HepG2 (cell line): ENCODE results near the gene AKAP12. TPM values are rescaled to one million over a fixed set of nuclear protein-coding genes. Genes with fewer than 3 reads are reported as not detected.

Experiments used
- ATAC-seq: fragments of 200-7000 bp; cut with Tn5 transposase; 3 replicates; pipeline ENCODE4 v1.9.1; 2020; ENCODE audit warnings: mild to moderate bottlenecking, moderate library complexity
- BruUV-seq: library from RNA; stranded (reverse); fragments of 400-500 nt; replicated peaks from 2 replicates; lab custom pipeline; 2021; lab: Mats Ljungman, UMichigan
- CTCF ChIA-PET: fragments of 300-600 bp; formaldehyde crosslinking; extraction: SDS; loops from one replicate; lab custom pipeline; 2021; ENCODE audit warnings: low total read pairs, inconsistent platforms, low intra/inter-chr PET ratio; lab: Yijun Ruan, JAX
- POLR2A ChIA-PET: fragments of 350-600 bp; sonication (Branson Sonifier 250); formaldehyde crosslinking; loops from one replicate; lab custom pipeline; 2020; ENCODE audit warnings: antibody characterized with exemption, inconsistent platforms; lab: Yijun Ruan, JAX
- DNase-seq: peaks from one replicate; pipeline ENCODE4 v3.0.0-alpha.2; 2015; ENCODE audit warnings: low spot score
- FAIRE-seq: peaks from 3 replicates; lab custom pipeline; 2011; peaks lifted over from hg19 to GRCh38; lab: Jason Lieb, UNC
- H2AFZ ChIP-seq: one replicate; pipeline ENCODE4 v1.6.1; 2011; ENCODE audit warnings: low read length, inconsistent platforms
- H3K27ac ChIP-seq: fragments of 300-600 bp; 3 replicates; pipeline ENCODE4 v1.8.0; 2011; ENCODE audit warnings: mixed run types, mild to moderate bottlenecking, mixed read lengths, low read length, inconsistent platforms; ENCODE audit not compliant: insufficient read depth; ENCODE audit errors: extremely low read length
- H3K27me3 ChIP-seq, 2 experiments: fragments of 200-600 bp in 1 of 2; 2 replicates in 1 of 2; 3 replicates in 1 of 2; pipeline versions ENCODE4 v1.6.0 to v1.8.0; 2011; ENCODE audit warnings: low read length in 2 of 2, mild to moderate bottlenecking in 2 of 2, moderate library complexity in 2 of 2, inconsistent platforms in 1 of 2; ENCODE audit not compliant: insufficient read depth in 2 of 2, control insufficient read depth in 1 of 2
- H3K36me3 ChIP-seq, 2 experiments: fragments of 200-600 bp in 1 of 2; replicated peaks in 1 of 2; 2 replicates in 1 of 2; 3 replicates in 1 of 2; pipeline versions ENCODE4 v1.5.1 to v1.8.0; 2011; ENCODE audit warnings: low read length in 2 of 2, inconsistent platforms in 1 of 2; ENCODE audit not compliant: insufficient read depth in 2 of 2, control insufficient read depth in 1 of 2
- H3K4me1 ChIP-seq: 2 replicates; pipeline ENCODE4 v1.5.1; 2012; ENCODE audit warnings: low read length, inconsistent platforms; ENCODE audit not compliant: insufficient read depth
- H3K4me2 ChIP-seq: 2 replicates; pipeline ENCODE4 v1.6.0; 2011; ENCODE audit warnings: low read depth, low read length, inconsistent platforms
- H3K4me3 ChIP-seq, 3 experiments: fragments of 200-600 bp in 1 of 3; sonication (generic), shearing (Covaris generic) in 1 of 3; replicated peaks in 1 of 3; 2 replicates each; pipeline ENCODE4 v1.5.1; 2011 to 2016; ENCODE audit warnings: low read length in 3 of 3, inconsistent platforms in 2 of 3, low read depth in 2 of 3, mild to moderate bottlenecking in 2 of 3, control low read depth in 1 of 3, mixed read lengths in 1 of 3; ENCODE audit not compliant: insufficient read depth in 1 of 3
- H3K79me2 ChIP-seq: one replicate; pipeline ENCODE4 v1.6.1; 2011; ENCODE audit warnings: low read length, inconsistent platforms; ENCODE audit not compliant: insufficient read depth
- H3K9ac ChIP-seq: 2 replicates; pipeline ENCODE4 v1.6.0; 2011; ENCODE audit warnings: mild to moderate bottlenecking, low read depth, low read length, inconsistent platforms; ENCODE audit not compliant: insufficient read depth
- H3K9me3 ChIP-seq: 2 replicates; pipeline ENCODE4 v1.5.1; 2012; ENCODE audit warnings: mild to moderate bottlenecking, low read length
- H4K20me1 ChIP-seq: 2 replicates; pipeline ENCODE4 v1.6.0; 2011; ENCODE audit warnings: inconsistent platforms, mild to moderate bottlenecking, low read length, moderate library complexity; ENCODE audit not compliant: insufficient read depth
- ARID3A ChIP-seq: IDR thresholded peaks from 2 replicates; pipeline ENCODE4 v1.6.1; 2012; ENCODE audit warnings: low read depth, low read length, improper control_type of control experiment
- CENPX ChIP-seq: sonication (generic); formaldehyde crosslinking; IDR thresholded peaks from 2 replicates; pipeline ENCODE4 v1.9.0; 2021; ENCODE audit warnings: mild to moderate bottlenecking, missing genetic modification reagents, moderate library complexity
- HNF1A ChIP-seq, 2 experiments: sonication (generic) in 1 of 2; formaldehyde crosslinking in 1 of 2; IDR thresholded peaks; 2 replicates each; pipeline versions ENCODE4 v1.4.0 to v1.6.1; 2016 to 2020; ENCODE audit warnings: borderline replicate concordance in 1 of 2, low read depth in 1 of 2, mild to moderate bottlenecking in 1 of 2, missing genetic modification reagents in 1 of 2
- MIXL1 ChIP-seq: IDR thresholded peaks from 2 replicates; pipeline ENCODE4 v1.6.1; 2016
- MXD3 ChIP-seq: IDR thresholded peaks from 2 replicates; pipeline ENCODE4 v1.6.1; 2016; ENCODE audit warnings: mild to moderate bottlenecking, missing biosample characterization, missing genetic modification reagents
- NR2F2 ChIP-seq: IDR thresholded peaks from 2 replicates; pipeline ENCODE4 v1.6.1; 2012; ENCODE audit warnings: low read depth, inconsistent platforms, borderline replicate concordance
- PCBP2 ChIP-seq: fragments of 200-400 bp; formaldehyde crosslinking; optimal IDR thresholded peaks from 2 replicates; pipeline ENCODE3; 2018; ENCODE audit warnings: low read length, low read depth; ENCODE audit not compliant: poor library complexity, severe bottlenecking
- POLR2G ChIP-seq: fragments of 200-400 bp; formaldehyde crosslinking; IDR thresholded peaks from 2 replicates; pipeline ENCODE4 v1.6.1; 2018; ENCODE audit warnings: mild to moderate bottlenecking, low read depth, low read length, moderate library complexity
- RBM22 ChIP-seq: fragments of 200-400 bp; formaldehyde crosslinking; optimal IDR thresholded peaks from 2 replicates; pipeline ENCODE3; 2017; ENCODE audit warnings: mild to moderate bottlenecking, low read length, moderate library complexity
- SIN3B ChIP-seq: fragments of 150-350 bp; IDR thresholded peaks from 2 replicates; pipeline ENCODE4 v1.6.1; 2014; ENCODE audit warnings: low read length
- SP140L ChIP-seq: sonication (generic); formaldehyde crosslinking; IDR thresholded peaks from 2 replicates; pipeline ENCODE4 v1.4.0; 2020; ENCODE audit warnings: missing genetic modification reagents, borderline replicate concordance
- ZFP37 ChIP-seq: sonication (generic); formaldehyde crosslinking; IDR thresholded peaks from 2 replicates; pipeline ENCODE4 v1.4.0; 2020; ENCODE audit warnings: missing genetic modification reagents, borderline replicate concordance
- ZNF296 ChIP-seq: sonication (generic); formaldehyde crosslinking; conservative IDR thresholded peaks from 2 replicates; pipeline ENCODE4 v1.5.0; 2020; ENCODE audit warnings: mild to moderate bottlenecking, missing genetic modification reagents
- WGBS: methylation state at CpG from one replicate; pipeline ENCODE4 v1.1.6; 2017; ENCODE audit warnings: low lambda C conversion rate; 5-methylcytosine and 5-hydroxymethylcytosine counted together
- in situ Hi-C: cut with HindIII; loops from 2 replicates; pipeline ENCODE4 v1.10.0; 2017; ENCODE audit warnings: low pct_unique_long_range_greater_than_20kb; ENCODE audit not compliant: extremely low pct_ligation_motif_present
- intact Hi-C: fragments of 100-400 bp; cut with micrococcal nuclease; formaldehyde crosslinking; loops from one replicate; pipeline ENCODE4 v1.10.0; 2022; ENCODE audit not compliant: unreplicated experiment
- polyA plus RNA-seq, 8 experiments: library from polyadenylated mRNA; depleted of rRNA in 3 of 8; stranded (reverse) in 7 of 8; unstranded in 1 of 8; fragments of >200 nt; fragmentation: Illumina TruSeq in 4 of 8; extraction: Trizol in 4 of 8; gene quantifications; 2 replicates each; pipeline versions ENCODE4 v1.2.1 to v1.2.3, GENCODE V29; 2011 to 2016; ENCODE audit warnings: low read depth in 4 of 8, missing spikeins in 1 of 8, mixed read lengths in 1 of 8; ENCODE audit not compliant: insufficient read depth in 1 of 8
- total RNA-seq, 5 experiments: library from RNA; depleted of rRNA; stranded (reverse); fragments of >200 nt; fragmentation: Illumina TruSeq; extraction: Trizol; gene quantifications; 2 replicates each; pipeline ENCODE4 v1.2.3, GENCODE V29; 2016; ENCODE audit warnings: low read depth in 1 of 5

AKAP12 gene
- total and polyA plus RNA-seq, 2 of the 13 experiments (the other 11 are each of a cell fraction or from before 2014, with no cell fraction given) = 10.6 to 19.0 TPM

- H2AFZ ChIP-seq = no peak overlapping the region
- H3K9ac ChIP-seq = no peak overlapping the region
- CTCF ChIA-PET = no interaction called here
- peak overlapping the region; percentile 1 for H3K27ac ChIP-seq
- ATAC-seq = no peak
- WGBS = 95% methylated on average over 1 of the region's 1 CpG
- H3K79me2 ChIP-seq = peaks cover 54% of the 10 kb centered on the region
- H3K9me3 ChIP-seq = no peaks in the 10 kb centered on the region
- POLR2A ChIA-PET = no interaction called here
- no peak for FAIRE-seq
- H3K4me1 ChIP-seq = peaks cover 15% of the 10 kb centered on the region
- BruUV-seq = no TSS peak
- H3K4me2 ChIP-seq = no peak overlapping the region
- intact Hi-C loops (no loop called here), in situ Hi-C loops (no loop called here)
- H3K36me3 ChIP-seq = peaks cover 7 to 20% of the 10 kb centered on the region in 2 experiments
- H3K4me3 ChIP-seq = no peak overlapping the region
- no peak for DNase-seq
- TF ChIP-seq HNF1A (IDR thresholded peaks at IDR 0.05; ENCODE audit: low read depth) (peak; percentile 60; the same call in 1 of the 2 replicates), HNF1A (CRISPR knock-in tag; IDR thresholded peaks at IDR 0.05; ENCODE audit: borderline replicate concordance) (no peak), RBM22 (peak; percentile 75), PCBP2 (no peak), MIXL1 (CRISPR knock-in tag) (0 out of 2 replicates have a peak, but pooled peaks have one; percentile 27), CENPX (CRISPR knock-in tag) (no peak), ZFP37 (no peak), POLR2G (0 out of 2 replicates have a peak, but pooled peaks have one; percentile 13), ARID3A (peak; percentile 48; the same call in 1 of the 2 replicates), SP140L (no peak), MXD3 (CRISPR knock-in tag) (no peak), SIN3B (no peak), NR2F2 (no peak), ZNF296 (CRISPR knock-in tag) (no peak)
- no peaks in the 10 kb centered on the region; the same call in 1 of the 2 replicates for H4K20me1 ChIP-seq
- no peaks in the 10 kb centered on the region for H3K27me3 ChIP-seq
These were observed 162.5 kb downstream of the AKAP12 start for GRCh38 chr6:151402228-151402627.
